K562 (cell line): ENCODE measurements around the gene ANO8. TPM values are rescaled to one million over a fixed set of nuclear protein-coding genes. Genes with fewer than 3 reads are reported as not detected.

ENCODE experiments used
- ATF1 ChIP-seq, 2 experiments: fragments of 450-650 bp in 1 of 2; IDR thresholded peaks; 2 replicates each; pipeline ENCODE4 v1.6.1; 2016; ENCODE audit warnings: missing compliant biosample characterization in 1 of 2, missing genetic modification characterization in 1 of 2
- BRD4 ChIP-seq: fragments of 200-600 bp; sonication (generic); IDR thresholded peaks from 2 replicates; pipeline ENCODE4 v1.6.1; 2017; ENCODE audit warnings: inconsistent platforms
- CBX2 ChIP-seq: fragments of 200-600 bp; sonication (generic); IDR thresholded peaks from one replicate; pipeline ENCODE4 v1.6.1; 2012; ENCODE audit warnings: mild to moderate bottlenecking, low read length, inconsistent platforms; ENCODE audit not compliant: insufficient read depth, poor library complexity, severe bottlenecking
- CREB1 ChIP-seq, 2 experiments: sonication (generic) in 1 of 2; formaldehyde crosslinking in 1 of 2; IDR thresholded peaks; 2 replicates each; pipeline versions ENCODE4 v1.6.1 to v1.8.0; 2012 to 2022; ENCODE audit warnings: inconsistent platforms in 1 of 2, mild to moderate bottlenecking in 1 of 2, missing genetic modification reagents in 1 of 2, moderate library complexity in 1 of 2
- DLX4 ChIP-seq: fragments of 250-450 bp; sonication (Bioruptor Pico); IDR thresholded peaks from 2 replicates; pipeline ENCODE4 v1.6.1; 2021; ENCODE audit warnings: mild to moderate bottlenecking
- EP400 ChIP-seq: fragments of 450-650 bp; IDR thresholded peaks from 2 replicates; pipeline ENCODE4 v1.6.1; 2017; ENCODE audit warnings: antibody characterized with exemption, mild to moderate bottlenecking, moderate library complexity
- HCFC1 ChIP-seq: IDR thresholded peaks from 2 replicates; pipeline ENCODE4 v1.6.1; 2012; ENCODE audit warnings: low read depth, low read length, improper control_type of control experiment
- HDAC8 ChIP-seq: fragments of 450-650 bp; IDR thresholded peaks from 2 replicates; pipeline ENCODE4 v1.6.1; 2016; ENCODE audit warnings: mild to moderate bottlenecking, missing genetic modification characterization, moderate library complexity, missing compliant biosample characterization
- MCM7 ChIP-seq, 2 experiments: fragments of 450-650 bp; IDR thresholded peaks; 2 replicates each; pipeline ENCODE4 v1.6.1; 2016 to 2018
- MTA1 ChIP-seq: fragments of 450-650 bp; IDR thresholded peaks from 2 replicates; pipeline ENCODE4 v1.6.1; 2017; ENCODE audit warnings: borderline replicate concordance
- NR2C1 ChIP-seq, 2 experiments: fragments of 450-650 bp; IDR thresholded peaks; 2 replicates each; pipeline ENCODE4 v1.6.1; 2017; ENCODE audit warnings: mild to moderate bottlenecking in 2 of 2, antibody characterized with exemption in 1 of 2, inconsistent platforms in 1 of 2, missing compliant biosample characterization in 1 of 2, missing genetic modification characterization in 1 of 2
- NR2C2 ChIP-seq, 2 experiments: fragments of 200-800 bp in 1 of 2; sonication (Bioruptor generic) in 1 of 2; sonication (generic) in 1 of 2; formaldehyde crosslinking in 1 of 2; IDR thresholded peaks; 2 replicates each; pipeline versions ENCODE4 v1.6.1 to v1.8.0; 2016 to 2022; ENCODE audit warnings: mild to moderate bottlenecking in 1 of 2, missing compliant biosample characterization in 1 of 2, missing genetic modification characterization in 1 of 2, missing genetic modification reagents in 1 of 2
- PREB ChIP-seq: sonication (generic); formaldehyde crosslinking; IDR thresholded peaks from 2 replicates; pipeline ENCODE4 v1.8.1; 2023; ENCODE audit warnings: mild to moderate bottlenecking, missing genetic modification reagents
- RBBP5 ChIP-seq: fragments of 200-600 bp; sonication (generic); IDR thresholded peaks from 2 replicates; pipeline ENCODE4 v1.6.1; 2012; ENCODE audit warnings: borderline replicate concordance, mild to moderate bottlenecking, low read length, control low read depth, inconsistent platforms; ENCODE audit not compliant: insufficient read depth, poor library complexity, severe bottlenecking
- SIN3A ChIP-seq, 2 experiments: fragments of 150-350 bp in 1 of 2; IDR thresholded peaks; 2 replicates each; pipeline ENCODE4 v1.6.1; 2011 to 2016; ENCODE audit warnings: borderline replicate concordance in 2 of 2, low read depth in 2 of 2, low read length in 2 of 2, mild to moderate bottlenecking in 2 of 2, moderate library complexity in 2 of 2; ENCODE audit not compliant: control insufficient read depth in 1 of 2
- SIN3B ChIP-seq: fragments of 450-650 bp; IDR thresholded peaks from 2 replicates; pipeline ENCODE4 v1.6.1; 2017; ENCODE audit warnings: low read depth, mild to moderate bottlenecking, moderate library complexity
- STAT5A ChIP-seq: IDR thresholded peaks from 2 replicates; pipeline ENCODE4 v1.6.1; 2012; ENCODE audit warnings: low read length, inconsistent platforms, borderline replicate concordance
- ZNF354B ChIP-seq: fragments of 250-450 bp; sonication (Bioruptor Pico); IDR thresholded peaks from 2 replicates; pipeline ENCODE4 v1.4.0; 2020
- ZNF589 ChIP-seq: fragments of 200-800 bp; sonication (Bioruptor generic); IDR thresholded peaks from 2 replicates; pipeline ENCODE4 v1.6.1; 2016; ENCODE audit warnings: low read depth, missing genetic modification characterization, missing compliant biosample characterization
- ZSCAN29 ChIP-seq: fragments of 450-650 bp; IDR thresholded peaks from 2 replicates; pipeline ENCODE4 v1.6.1; 2017
- polyA plus RNA-seq, 8 experiments: library from polyadenylated mRNA; depleted of rRNA in 4 of 8; stranded (reverse) in 5 of 8; unstranded in 3 of 8; fragments of >200 nt; fragmentation: Nextera tagmentation in 2 of 8; fragmentation: Illumina TruSeq in 1 of 8; extraction: Ambion mirVana in 2 of 8; extraction: Trizol in 1 of 8; gene quantifications; 2 replicates each; pipeline versions ENCODE4 v1.2.1 to v1.2.3, GENCODE V29; 2011 to 2014; ENCODE audit warnings: inconsistent platforms in 1 of 8, missing spikeins in 1 of 8
- total RNA-seq, 7 experiments: library from RNA; depleted of rRNA in 6 of 7; stranded (reverse); fragments of >200 nt in 6 of 7; fragmentation: Illumina TruSeq in 2 of 7; extraction: Trizol in 2 of 7; gene quantifications; 2 replicates each; pipeline versions ENCODE4 v1.2.1 to v1.2.3, GENCODE V29; 2011 to 2021; ENCODE audit warnings: low replicate concordance in 1 of 7
- TF ChIP-seq, protein P1 (sequence below), 3 experiments: fragments of 200-800 bp in 1 of 3; fragments of 250-450 bp in 1 of 3; fragments of 450-650 bp in 1 of 3; sonication (Bioruptor Pico) in 1 of 3; sonication (Bioruptor generic) in 1 of 3; formaldehyde crosslinking in 1 of 3; IDR thresholded peaks; 2 replicates each; pipeline versions ENCODE4 v1.6.1 to v1.8.0; 2016 to 2022; ENCODE audit warnings: mild to moderate bottlenecking in 2 of 3, missing genetic modification characterization in 2 of 3, missing compliant biosample characterization in 1 of 3, moderate library complexity in 1 of 3

ANO8 gene
- total and polyA plus RNA-seq, 9 of the 15 experiments (the other 6 are each of a cell fraction or from before 2014, with no cell fraction given), result 0.07 to 7.6 (median 2.3) TPM; not detected in 1

- TF ChIP-seq, protein P1, sequence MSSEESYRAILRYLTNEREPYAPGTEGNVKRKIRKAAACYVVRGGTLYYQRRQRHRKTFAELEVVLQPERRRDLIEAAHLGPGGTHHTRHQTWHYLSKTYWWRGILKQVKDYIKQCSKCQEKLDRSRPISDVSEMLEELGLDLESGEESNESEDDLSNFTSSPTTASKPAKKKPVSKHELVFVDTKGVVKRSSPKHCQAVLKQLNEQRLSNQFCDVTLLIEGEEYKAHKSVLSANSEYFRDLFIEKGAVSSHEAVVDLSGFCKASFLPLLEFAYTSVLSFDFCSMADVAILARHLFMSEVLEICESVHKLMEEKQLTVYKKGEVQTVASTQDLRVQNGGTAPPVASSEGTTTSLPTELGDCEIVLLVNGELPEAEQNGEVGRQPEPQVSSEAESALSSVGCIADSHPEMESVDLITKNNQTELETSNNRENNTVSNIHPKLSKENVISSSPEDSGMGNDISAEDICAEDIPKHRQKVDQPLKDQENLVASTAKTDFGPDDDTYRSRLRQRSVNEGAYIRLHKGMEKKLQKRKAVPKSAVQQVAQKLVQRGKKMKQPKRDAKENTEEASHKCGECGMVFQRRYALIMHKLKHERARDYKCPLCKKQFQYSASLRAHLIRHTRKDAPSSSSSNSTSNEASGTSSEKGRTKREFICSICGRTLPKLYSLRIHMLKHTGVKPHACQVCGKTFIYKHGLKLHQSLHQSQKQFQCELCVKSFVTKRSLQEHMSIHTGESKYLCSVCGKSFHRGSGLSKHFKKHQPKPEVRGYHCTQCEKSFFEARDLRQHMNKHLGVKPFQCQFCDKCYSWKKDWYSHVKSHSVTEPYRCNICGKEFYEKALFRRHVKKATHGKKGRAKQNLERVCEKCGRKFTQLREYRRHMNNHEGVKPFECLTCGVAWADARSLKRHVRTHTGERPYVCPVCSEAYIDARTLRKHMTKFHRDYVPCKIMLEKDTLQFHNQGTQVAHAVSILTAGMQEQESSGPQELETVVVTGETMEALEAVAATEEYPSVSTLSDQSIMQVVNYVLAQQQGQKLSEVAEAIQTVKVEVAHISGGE (CRISPR knock-in tag; IDR thresholded peaks at IDR 0.05), result peak in 2 of 3 experiments; percentile 79 to 97; a peak in 4 of 6 replicates
- 0 out of 2 replicates have a peak, but pooled peaks have one; percentile 40 for TF ChIP-seq BRD4
- peak in 1 of 2 experiments; percentile 29; a peak in 1 of 4 replicates for TF ChIP-seq SIN3A (IDR thresholded peaks at IDR 0.05; ENCODE audit: borderline replicate concordance in 2 of 2, control insufficient read depth in 1 of 2, low read depth in 2 of 2, low read length in 2 of 2)
- TF ChIP-seq CBX2, result no peak
- TF ChIP-seq NR2C1 (IDR thresholded peaks at IDR 0.05), result peak; percentile 96; the same call in 1 of the 2 replicates
- no peak; the same call in none of the 2 replicates for TF ChIP-seq NR2C1 (tag; IDR thresholded peaks at IDR 0.05)
- TF ChIP-seq MTA1, result peak; percentile 80; the same call in 1 of the 2 replicates
- TF ChIP-seq EP400, result 0 out of 2 replicates have a peak, but pooled peaks have one; percentile 27
- peak; percentile 5 for TF ChIP-seq RBBP5
- no peak for TF ChIP-seq STAT5A
- TF ChIP-seq ZNF354B (CRISPR knock-in tag), result no peak
- 0 out of 2 replicates have a peak, but pooled peaks have one; percentile 31 for TF ChIP-seq ZNF589
- no peak for TF ChIP-seq HDAC8 (tag)
- peak; percentile 74 for TF ChIP-seq NR2C2 (CRISPR knock-in tag; IDR thresholded peaks at IDR 0.05)
- TF ChIP-seq NR2C2 (tag; IDR thresholded peaks at IDR 0.05), result no peak; the same call in none of the 2 replicates
- TF ChIP-seq HCFC1, result peak; percentile 32
- TF ChIP-seq SIN3B, result peak; percentile 11; the same call in 1 of the 2 replicates
- TF ChIP-seq PREB (CRISPR knock-in tag), result no peak
- no peak for TF ChIP-seq ZSCAN29
- TF ChIP-seq DLX4 (CRISPR knock-in tag), result no peak
- no peak for TF ChIP-seq MCM7 (IDR thresholded peaks at IDR 0.05)
- TF ChIP-seq CREB1 (IDR thresholded peaks at IDR 0.05), result peak; percentile 69; the same call in 1 of the 2 replicates
- no peak for TF ChIP-seq CREB1 (CRISPR knock-in tag; IDR thresholded peaks at IDR 0.05)
- no peak; the same call in 1 of the 2 replicates for TF ChIP-seq ATF1 (CRISPR knock-in tag; IDR thresholded peaks at IDR 0.05)
- TF ChIP-seq ATF1 (tag; IDR thresholded peaks at IDR 0.05), result peak; percentile 44; the same call in 1 of the 2 replicates
Measured at GRCh38 chr19:17309965-17310461, 24.6 kb downstream of the ANO8 start (continued).
